HEK293 (cell line): ENCODE measurements around the gene EARS2.

Source experiments
- CTCF ChIA-PET: fragments of 350-600 bp; formaldehyde crosslinking; extraction: SDS; loops from one replicate; lab custom pipeline; 2021; ENCODE audit warnings: antibody characterized with exemption; lab: Yijun Ruan, JAX
- POLR2A ChIA-PET: fragments of 300-600 bp; formaldehyde crosslinking; extraction: SDS; loops from one replicate; lab custom pipeline; 2020; ENCODE audit warnings: antibody characterized with exemption, inconsistent platforms; lab: Yijun Ruan, JAX
- H3K27ac ChIP-seq: fragments of 200-500 bp; sonication (Bioruptor generic); 2 replicates; pipeline ENCODE4 v1.5.1; 2014; ENCODE audit warnings: low read depth, low read length, control low read depth, inconsistent platforms; ENCODE audit errors: extremely low read depth
- H3K36me3 ChIP-seq, 2 experiments: fragments of 200-500 bp in 1 of 2; sonication (Bioruptor generic) in 1 of 2; 1 replicate in 1 of 2; 2 replicates in 1 of 2; pipeline ENCODE4 v1.5.1; 2014 to 2017; ENCODE audit warnings: inconsistent platforms in 2 of 2, low read length in 2 of 2; ENCODE audit not compliant: control insufficient read depth in 2 of 2, insufficient read depth in 1 of 2
- H3K4me1 ChIP-seq: fragments of 200-500 bp; sonication (Bioruptor generic); 2 replicates; pipeline ENCODE4 v1.5.1; 2014; ENCODE audit warnings: mild to moderate bottlenecking, low read length, inconsistent platforms; ENCODE audit not compliant: control insufficient read depth, insufficient read depth
- H3K4me3 ChIP-seq: 2 replicates; pipeline ENCODE4 v1.5.1; 2011; ENCODE audit warnings: low read depth, mild to moderate bottlenecking, control low read depth, low read length, moderate library complexity
- H3K9me3 ChIP-seq: fragments of 200-500 bp; sonication (Bioruptor generic); 2 replicates; pipeline ENCODE4 v1.5.1; 2014; ENCODE audit warnings: low read depth, low read length, inconsistent platforms; ENCODE audit not compliant: control insufficient read depth, insufficient read depth
- SALL2 ChIP-seq: fragments of 450-650 bp; formaldehyde crosslinking; IDR thresholded peaks from 2 replicates; pipeline ENCODE4 v1.5.0; 2017; ENCODE audit warnings: missing biosample characterization, mild to moderate bottlenecking, missing genetic modification characterization, borderline replicate concordance
- SCRT1 ChIP-seq: fragments of 450-650 bp; formaldehyde crosslinking; IDR thresholded peaks from 2 replicates; pipeline ENCODE4 v1.5.1; 2016; ENCODE audit warnings: missing biosample characterization, missing genetic modification characterization, borderline replicate concordance
- ZBTB20 ChIP-seq: fragments of 450-650 bp; formaldehyde crosslinking; IDR thresholded peaks from 2 replicates; pipeline ENCODE4 v1.5.1; 2016; ENCODE audit warnings: missing biosample characterization, missing genetic modification characterization
- ZBTB7A ChIP-seq: fragments of 450-650 bp; formaldehyde crosslinking; IDR thresholded peaks from 2 replicates; pipeline ENCODE4 v1.5.1; 2016; ENCODE audit warnings: low read depth, missing biosample characterization, missing genetic modification characterization
- ZFP3 ChIP-seq: fragments of 450-650 bp; formaldehyde crosslinking; IDR thresholded peaks from 2 replicates; pipeline ENCODE4 v1.5.1; 2016; ENCODE audit warnings: low read depth, missing biosample characterization, missing genetic modification characterization
- ZNF148 ChIP-seq: fragments of 450-650 bp; formaldehyde crosslinking; IDR thresholded peaks from 2 replicates; pipeline ENCODE4 v1.5.0; 2017; ENCODE audit warnings: missing biosample characterization, missing genetic modification characterization, borderline replicate concordance
- ZNF157 ChIP-seq: fragments of 450-650 bp; formaldehyde crosslinking; IDR thresholded peaks from 2 replicates; pipeline ENCODE4 v1.5.1; 2016; ENCODE audit warnings: missing biosample characterization, missing genetic modification characterization
- ZNF239 ChIP-seq: fragments of 450-650 bp; formaldehyde crosslinking; IDR thresholded peaks from 2 replicates; pipeline ENCODE4 v1.5.1; 2016; ENCODE audit warnings: missing biosample characterization, missing genetic modification characterization
- ZNF521 ChIP-seq: fragments of 450-650 bp; formaldehyde crosslinking; IDR thresholded peaks from 2 replicates; pipeline ENCODE4 v1.5.1; 2017; ENCODE audit warnings: missing biosample characterization, mild to moderate bottlenecking, missing genetic modification characterization
- ZNF555 ChIP-seq: fragments of 450-650 bp; formaldehyde crosslinking; conservative IDR thresholded peaks from 2 replicates; pipeline ENCODE4 v1.5.1; 2017; ENCODE audit warnings: missing biosample characterization, mild to moderate bottlenecking, missing genetic modification characterization, inconsistent platforms
- ZNF626 ChIP-seq: fragments of 450-650 bp; sonication (Bioruptor Pico); formaldehyde crosslinking; IDR thresholded peaks from 2 replicates; pipeline ENCODE4 v1.5.1; 2018; ENCODE audit warnings: missing biosample characterization, missing genetic modification characterization, inconsistent platforms

The EARS2 gene

GRCh38 chr16:23476289-23476688, 80.9 kb downstream of the EARS2 start:
- TF ChIP-seq ZBTB7A (tag by site-specific recombination) = no peak
- no peak for TF ChIP-seq ZBTB20 (tag by site-specific recombination)
- TF ChIP-seq ZNF157 (tag by site-specific recombination) = no peak
- no peak for TF ChIP-seq SCRT1 (tag by site-specific recombination)
- TF ChIP-seq ZNF521 (tag by site-specific recombination) = no peak
- TF ChIP-seq ZNF555 (tag by site-specific recombination) = no peak
- TF ChIP-seq ZNF626 (tag by site-specific recombination) = no peak
- TF ChIP-seq ZNF239 (tag by site-specific recombination) = no peak
- no peak for TF ChIP-seq SALL2 (tag by site-specific recombination)
- TF ChIP-seq ZNF148 (tag by site-specific recombination) = no peak
- no peak for TF ChIP-seq ZFP3 (tag by site-specific recombination)
- H3K4me3 ChIP-seq = no peak overlapping the region
- ChIA-PET POLR2A (no interaction called here), CTCF (no interaction called here)
- peaks cover 58 to 87% of the 10 kb centered on the region in 2 experiments for H3K36me3 ChIP-seq
- H3K9me3 ChIP-seq = no peaks in the 10 kb centered on the region
- H3K4me1 ChIP-seq = no peaks in the 10 kb centered on the region
- H3K27ac ChIP-seq = no peak overlapping the region
